ENCODE data around the gene ZNF274.
A peak's percentile ranks its signal among the peaks of the same experiment; 100 is the strongest.
"Not testable (repeated sequence)": the region's sequence is repeated elsewhere in the genome, so short reads cannot be mapped to it uniquely, and the experiment has no call there.

Gene ZNF274

GRCh38 chr19:58213075-58213369, 30.2 kb downstream of the ZNF274 start:
- DNase-seq: no peak

- no peak for DNase-seq
Measured at GRCh38 chr19:58217069-58217481, 34.2 kb downstream of the ZNF274 start.

DNA sequence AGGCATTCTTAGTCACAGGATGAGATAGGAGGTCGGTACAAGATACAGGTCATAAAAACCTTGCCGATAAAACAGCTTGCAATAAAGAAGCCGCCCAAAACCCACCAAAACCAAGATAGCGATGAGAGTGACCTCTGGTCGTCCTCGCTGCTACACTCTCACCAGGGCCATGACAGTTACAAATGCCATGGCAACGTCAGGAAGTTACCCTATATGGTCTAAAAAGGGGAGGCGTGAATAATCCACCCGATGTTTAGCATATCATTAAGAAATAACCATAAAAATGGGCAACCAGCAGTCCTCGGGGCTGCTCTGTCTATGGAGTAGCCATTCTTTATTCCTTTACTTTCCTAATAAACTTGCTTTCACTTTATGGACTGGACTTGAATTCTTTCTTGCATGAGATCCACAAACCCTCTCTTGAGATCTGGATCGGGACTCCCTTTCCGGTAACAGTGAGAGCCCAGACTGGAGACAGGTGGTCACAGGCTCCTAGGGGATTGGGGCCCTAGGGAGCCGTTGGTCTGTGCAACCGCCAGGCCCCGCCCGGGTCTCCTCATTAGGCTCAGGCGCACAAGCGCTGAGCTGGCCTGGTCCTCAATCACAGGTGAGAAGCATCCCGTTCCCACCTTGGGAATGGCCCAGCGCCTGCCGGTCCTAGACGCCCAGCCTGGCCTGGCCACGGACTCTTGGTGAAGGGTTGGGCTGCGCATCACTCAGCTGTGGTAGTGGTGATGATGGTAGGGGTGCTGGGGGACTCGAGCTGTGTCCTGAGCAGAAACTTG, 34.9 kb downstream of the ZNF274 start:
- DNase-seq: no peak

DNA sequence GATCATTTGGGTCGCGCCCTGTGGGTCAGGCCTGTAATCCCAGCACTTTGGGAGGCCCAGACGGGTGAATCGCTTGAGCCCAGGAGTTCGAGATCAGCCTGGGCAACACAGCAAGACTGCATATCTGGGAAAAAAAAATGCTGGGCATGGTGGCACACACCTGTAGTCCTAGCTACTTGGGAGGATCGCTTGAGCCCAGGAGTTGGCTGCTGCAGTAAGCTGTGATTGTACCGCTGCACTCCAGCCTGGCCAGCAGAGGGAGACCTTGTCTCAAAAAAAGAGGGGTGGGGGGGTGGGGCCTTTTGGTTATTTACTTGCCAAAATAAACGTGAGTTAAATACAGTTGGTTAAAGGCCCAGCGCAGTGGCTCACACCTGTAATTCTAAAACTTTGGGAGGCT, 36.0 kb downstream of the ZNF274 start:
- peak; percentile 48 for DNase-seq

GRCh38 chr19:58227964-58228584, 45.2 kb downstream of the ZNF274 start:
- no peak for DNase-seq

DNA sequence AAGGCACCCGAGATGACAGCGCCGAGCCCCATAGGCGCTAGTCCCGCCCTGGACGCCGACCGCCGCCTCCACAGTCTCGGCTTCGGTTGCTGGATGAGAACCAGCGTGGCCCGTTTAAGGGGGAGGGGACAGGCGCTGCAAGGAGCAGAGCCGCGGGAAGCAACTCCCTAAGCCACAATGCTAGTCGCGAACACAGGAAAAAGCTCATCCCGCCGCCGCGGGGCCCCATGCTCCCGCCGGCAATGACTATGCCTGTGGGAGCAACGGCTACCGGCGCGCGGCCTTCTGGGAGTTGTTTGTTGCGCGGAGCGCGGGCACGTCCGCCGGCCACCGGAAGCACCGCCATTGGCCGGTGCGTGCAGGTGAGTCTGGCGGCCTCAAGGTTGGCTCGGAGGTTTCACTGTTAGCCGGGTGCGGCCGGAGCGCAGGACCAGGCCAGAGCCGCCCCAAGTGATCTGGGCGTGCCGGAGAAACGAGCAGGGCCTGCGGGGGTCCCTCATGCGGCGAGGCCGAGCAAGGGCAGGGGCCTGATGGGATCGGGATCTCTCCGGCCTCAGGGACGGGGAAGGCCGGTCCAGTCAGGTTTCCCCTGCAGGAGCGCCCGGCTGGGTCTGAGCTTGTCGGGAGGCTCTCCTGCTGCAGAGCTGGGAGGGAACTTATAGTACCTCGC, 45.9 kb downstream of the ZNF274 start, which contains the start of gene ZNF544:
ZNF544 (plus strand) TSS at position 330 of the 670 bp plus-strand sequence. CDS start 15,110 bp downstream, outside the sequence.
- DNase-seq: peak; percentile 83

DNA sequence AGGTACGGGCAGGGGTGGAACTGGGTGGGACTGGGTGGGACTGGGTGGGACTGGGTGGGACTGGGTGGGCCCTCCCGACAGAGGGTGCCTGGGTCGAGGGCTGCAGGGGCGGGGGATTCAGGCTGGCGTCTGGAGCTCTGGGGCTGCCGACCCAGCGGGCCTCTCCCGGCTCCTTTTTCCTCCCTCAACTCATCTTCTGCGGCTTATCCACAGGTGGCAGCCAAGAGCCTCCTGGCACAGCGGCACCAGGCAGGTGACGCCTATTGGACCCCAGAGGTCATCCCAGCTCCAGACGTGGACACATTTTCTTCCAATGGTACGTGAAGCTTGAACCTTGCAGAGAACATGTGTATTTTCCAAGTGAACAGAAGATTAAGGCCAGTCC, 46.4 kb downstream of the ZNF274 start:
- peak; percentile 62 for DNase-seq

DNA sequence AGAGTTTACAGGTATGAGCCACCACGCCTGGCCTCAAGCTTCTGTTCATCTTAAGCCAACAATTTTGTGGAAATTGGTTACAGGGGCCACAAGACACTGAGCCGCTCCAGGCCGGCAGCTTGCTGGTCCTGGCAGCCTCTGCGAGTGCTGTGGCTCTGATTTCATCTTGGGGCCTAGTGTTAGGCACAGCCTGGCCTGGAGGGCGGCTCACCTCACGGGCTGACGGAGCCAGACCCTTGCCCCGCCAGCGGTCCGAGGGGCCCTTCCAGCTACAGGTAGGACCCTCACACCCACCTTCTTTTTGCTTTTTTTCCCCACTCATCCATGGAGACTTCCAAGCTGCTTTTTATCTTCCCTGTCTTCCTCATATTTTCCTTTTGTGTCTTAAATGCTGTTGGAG, 54.5 kb downstream of the ZNF274 start:
- DNase-seq: no peak

DNA sequence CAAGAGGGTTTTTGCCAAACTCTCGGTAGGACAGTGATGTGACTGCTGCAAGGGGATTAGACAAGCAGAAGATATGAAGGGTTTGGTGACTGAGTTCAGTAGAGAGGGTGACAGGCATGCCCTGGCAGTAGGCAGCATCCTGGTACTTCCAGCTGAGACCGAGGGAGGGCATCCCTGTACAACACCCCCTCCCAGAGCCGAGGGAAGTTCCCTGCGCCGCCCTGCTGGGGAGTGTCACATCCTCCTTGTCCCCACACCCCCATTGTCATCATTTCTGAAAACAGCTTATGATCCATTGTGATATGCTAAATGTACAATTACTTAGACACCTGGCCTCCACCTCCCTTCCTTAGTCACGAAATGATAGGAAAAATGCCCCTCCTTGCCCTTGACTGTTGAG, 60.5 kb downstream of the ZNF274 start:
- DNase-seq: no peak

GRCh38 chr19:58248886-58249285, 66.0 kb downstream of the ZNF274 start:
- no peak for DNase-seq

- DNase-seq: peak; percentile 24
Measured at GRCh38 chr19:58252102-58252685, 69.3 kb downstream of the ZNF274 start.

DNA sequence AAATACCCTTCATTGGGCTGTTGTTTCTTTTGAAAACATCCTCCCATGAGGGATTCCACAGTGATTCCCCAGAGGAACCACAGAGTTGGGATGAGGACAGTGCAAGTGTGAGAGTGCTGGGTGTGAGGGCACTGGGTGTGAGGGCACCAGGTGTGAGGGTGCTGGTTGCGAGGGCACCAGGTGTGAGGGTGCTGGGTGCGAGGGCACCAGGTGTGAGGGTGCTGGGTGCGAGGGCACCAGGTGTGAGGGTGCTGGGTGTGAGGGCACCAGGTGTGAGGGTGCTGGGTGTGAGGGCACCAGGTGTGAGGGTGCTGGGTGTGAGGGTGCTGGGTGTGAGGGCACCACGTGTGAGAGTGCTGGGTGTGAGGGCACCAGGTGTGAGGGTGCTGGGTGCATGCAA, 75.4 kb downstream of the ZNF274 start:
- DNase-seq: not testable (repeated sequence)

DNA sequence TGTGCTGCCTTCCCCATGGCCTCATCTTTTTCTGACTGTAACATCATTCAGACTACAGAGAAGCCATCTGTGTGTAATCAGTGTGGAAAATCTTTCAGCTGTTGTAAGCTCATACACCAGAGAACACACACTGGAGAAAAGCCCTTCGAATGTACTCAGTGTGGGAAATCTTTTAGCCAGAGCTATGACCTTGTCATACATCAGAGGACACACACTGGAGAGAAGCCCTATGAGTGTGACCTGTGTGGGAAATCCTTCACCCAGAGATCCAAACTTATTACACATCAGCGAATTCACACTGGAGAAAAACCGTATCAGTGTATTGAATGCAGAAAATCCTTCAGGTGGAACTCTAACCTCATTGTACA, 78.7 kb downstream of the ZNF274 start:
- DNase-seq: no peak

DNA sequence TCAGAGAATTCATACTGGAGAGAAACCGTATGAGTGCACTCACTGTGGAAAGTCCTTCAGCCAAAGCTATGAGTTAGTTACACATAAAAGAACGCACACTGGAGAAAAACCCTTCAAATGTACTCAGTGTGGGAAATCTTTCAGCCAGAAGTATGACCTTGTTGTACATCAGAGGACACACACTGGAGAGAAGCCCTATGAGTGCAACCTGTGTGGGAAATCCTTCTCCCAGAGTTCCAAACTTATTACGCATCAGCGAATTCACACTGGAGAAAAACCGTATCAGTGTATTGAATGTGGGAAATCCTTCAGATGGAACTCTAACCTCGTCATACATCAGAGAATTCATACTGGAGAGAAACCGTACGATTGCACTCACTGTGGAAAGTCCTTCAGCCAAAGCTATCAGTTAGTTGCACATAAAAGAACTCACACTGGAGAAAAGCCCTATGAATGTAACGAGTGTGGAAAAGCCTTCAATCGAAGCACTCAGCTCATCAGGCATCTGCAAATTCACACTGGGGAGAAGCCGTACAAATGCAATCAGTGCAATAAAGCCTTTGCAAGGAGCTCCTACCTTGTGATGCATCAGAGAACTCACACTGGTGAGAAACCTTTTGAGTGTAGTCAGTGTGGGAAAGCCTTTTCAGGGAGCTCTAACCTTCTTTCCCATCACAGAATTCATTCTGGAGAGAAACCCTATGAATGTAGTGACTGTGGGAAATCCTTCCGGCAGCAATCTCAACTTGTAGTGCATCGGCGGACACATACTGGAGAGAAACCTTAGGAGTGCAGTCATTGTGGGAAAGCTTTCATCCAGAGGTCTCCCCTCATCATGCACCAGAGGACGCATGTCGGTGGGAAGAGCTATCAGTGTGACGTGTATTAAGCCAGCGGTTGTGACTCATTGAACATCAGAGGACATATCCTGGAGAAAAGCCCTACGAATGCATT, 79.4 kb downstream of the ZNF274 start:
- DNase-seq: no peak

DNA sequence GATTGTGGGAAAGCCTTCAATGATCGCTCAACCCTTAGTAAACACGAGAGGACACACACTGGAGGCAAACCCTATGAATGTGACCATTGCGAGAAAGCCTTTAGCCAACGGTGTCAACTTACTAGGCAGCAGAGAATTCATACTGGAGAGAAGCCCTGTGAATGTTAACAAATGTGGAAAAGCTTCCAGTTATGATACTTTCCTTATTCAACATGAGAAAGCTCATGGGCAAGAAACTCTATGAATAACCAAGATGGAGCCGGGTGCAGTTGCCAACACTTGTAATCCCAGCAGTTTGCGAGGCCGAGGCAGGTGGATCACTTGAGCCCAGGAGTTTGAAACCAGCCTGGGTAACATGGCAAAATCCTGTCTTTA, 80.0 kb downstream of the ZNF274 start:
- DNase-seq: no peak

All from hematopoietic multipotent progenitor cell treated with erythropoietin and hydrocortisone succinate and interleukin-3 and kit ligand, for 8 days (in vitro differentiated cells).